Ascending aorta (tissue), 2 donors: Measurements from ENCODE around the gene HABP4. TPM values are rescaled to one million over a fixed set of nuclear protein-coding genes. Genes with fewer than 3 reads are reported as not detected.

Experiments
- DNase-seq, 2 donors: peaks; one replicate each; pipeline ENCODE4 v3.0.0-alpha.2; 2019; ENCODE audit warnings: low spot score in 2 of 2
- H3K27ac ChIP-seq, 2 donors: fragments of 200-600 bp; sonication (generic); one replicate each; pipeline ENCODE4 v1.5.1; 2016 to 2017; ENCODE audit warnings: mild to moderate bottlenecking in 1 of 2
- H3K27me3 ChIP-seq: fragments of 200-600 bp; sonication (generic); one replicate; pipeline ENCODE4 v1.5.1; 2017
- H3K36me3 ChIP-seq, 2 donors: fragments of 200-600 bp; sonication (generic); one replicate each; pipeline ENCODE4 v1.5.1; 2016
- H3K4me1 ChIP-seq, 2 donors: fragments of 200-600 bp; sonication (generic); one replicate each; pipeline ENCODE4 v1.5.1; 2016 to 2017; ENCODE audit warnings: mild to moderate bottlenecking in 1 of 2
- H3K4me3 ChIP-seq, 2 donors: fragments of 200-600 bp; sonication (generic); one replicate each; pipeline ENCODE4 v1.5.1; 2016 to 2017; ENCODE audit warnings: mild to moderate bottlenecking in 1 of 2
- H3K9me3 ChIP-seq, 2 donors: fragments of 200-600 bp; sonication (generic); one replicate each; pipeline ENCODE4 v1.5.1; 2016
- intact Hi-C: fragments of 100-400 bp; cut with DNase I; formaldehyde crosslinking; loops from one replicate; pipeline ENCODE4 v1.15.1; 2023
- total RNA-seq: library from RNA; depleted of rRNA; stranded (reverse); fragments of >200 nt; gene quantifications from one replicate; pipeline ENCODE4 v1.1.0, GENCODE V29; 2016
- TF ChIP-seq, protein P1 (sequence below), 3 experiments: fragments of 200-600 bp in 2 of 3; fragments of 450-650 bp in 1 of 3; sonication (generic) in 2 of 3; IDR thresholded peaks; one replicate each; pipeline ENCODE4 v1.5.1; 2016 to 2019; ENCODE audit warnings: antibody characterized with exemption in 3 of 3, mild to moderate bottlenecking in 1 of 3, moderate library complexity in 1 of 3

HABP4 gene
- total RNA-seq, 1 donor from 2014 or later: 26.9 TPM

DNA sequence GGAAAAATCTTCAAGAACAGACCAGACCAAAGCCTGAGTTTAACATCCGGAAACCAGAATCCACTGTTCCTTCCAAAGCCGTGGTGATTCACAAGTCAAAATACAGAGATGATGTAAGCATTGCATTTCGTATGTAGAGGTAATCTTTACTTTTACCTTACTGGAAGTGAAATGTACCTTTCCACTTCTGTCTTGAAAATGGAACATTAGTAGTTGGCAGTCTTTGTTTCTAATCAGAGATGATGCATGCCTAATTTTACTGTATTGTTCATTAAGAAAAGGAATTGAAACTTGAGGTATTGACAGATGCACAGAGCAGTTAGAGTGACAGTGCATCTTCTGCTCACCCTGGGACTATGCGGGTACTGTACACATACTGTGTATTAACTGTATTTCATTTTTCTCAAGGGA is 34.6 kb downstream of the HABP4 start:
- intact Hi-C loops: loop anchor here (10.0 kb wide), 1 partner anchor 130 kb away; the partner anchor contains the start of gene CDC14B
- Histone ChIP-seq H3K27ac (peak overlapping the region; percentile 92 to 93), H3K36me3 (peaks cover 13% of the 10 kb centered on the region in 2 donors), H3K9me3 (no peaks in the 10 kb centered on the region), H3K4me3 (no peak overlapping the region), H3K27me3 (no peaks in the 10 kb centered on the region), H3K4me1 (peaks cover 19 to 55% of the 10 kb centered on the region in 2 donors)
- DNase-seq: no peak
- TF ChIP-seq, protein P1, sequence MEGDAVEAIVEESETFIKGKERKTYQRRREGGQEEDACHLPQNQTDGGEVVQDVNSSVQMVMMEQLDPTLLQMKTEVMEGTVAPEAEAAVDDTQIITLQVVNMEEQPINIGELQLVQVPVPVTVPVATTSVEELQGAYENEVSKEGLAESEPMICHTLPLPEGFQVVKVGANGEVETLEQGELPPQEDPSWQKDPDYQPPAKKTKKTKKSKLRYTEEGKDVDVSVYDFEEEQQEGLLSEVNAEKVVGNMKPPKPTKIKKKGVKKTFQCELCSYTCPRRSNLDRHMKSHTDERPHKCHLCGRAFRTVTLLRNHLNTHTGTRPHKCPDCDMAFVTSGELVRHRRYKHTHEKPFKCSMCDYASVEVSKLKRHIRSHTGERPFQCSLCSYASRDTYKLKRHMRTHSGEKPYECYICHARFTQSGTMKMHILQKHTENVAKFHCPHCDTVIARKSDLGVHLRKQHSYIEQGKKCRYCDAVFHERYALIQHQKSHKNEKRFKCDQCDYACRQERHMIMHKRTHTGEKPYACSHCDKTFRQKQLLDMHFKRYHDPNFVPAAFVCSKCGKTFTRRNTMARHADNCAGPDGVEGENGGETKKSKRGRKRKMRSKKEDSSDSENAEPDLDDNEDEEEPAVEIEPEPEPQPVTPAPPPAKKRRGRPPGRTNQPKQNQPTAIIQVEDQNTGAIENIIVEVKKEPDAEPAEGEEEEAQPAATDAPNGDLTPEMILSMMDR (IDR thresholded peaks at IDR 0.05): no peak

DNA sequence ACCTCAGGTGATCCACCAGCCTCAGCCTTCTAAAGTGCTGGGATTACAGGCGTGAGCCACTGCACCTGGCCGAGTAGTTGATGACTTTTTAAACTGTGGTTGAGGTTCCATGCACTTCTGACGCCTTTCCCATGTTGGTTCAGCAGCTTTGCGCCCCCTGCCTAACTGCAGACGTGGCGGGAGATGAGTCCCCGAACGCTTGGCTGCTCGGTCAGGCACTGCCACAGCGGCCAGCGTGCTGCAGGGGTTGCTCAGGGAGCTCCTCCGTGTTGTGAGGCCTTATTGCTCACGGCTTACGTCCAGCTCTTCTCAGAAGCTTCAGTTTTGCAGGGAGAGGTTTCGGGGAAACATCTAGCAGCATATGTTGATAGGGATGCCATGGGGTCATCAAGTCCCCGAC is 35.3 kb downstream of the HABP4 start:
- no peaks in the 10 kb centered on the region for H3K27me3 ChIP-seq
- intact Hi-C loops: loop anchor here (10.0 kb wide), 1 partner anchor 130 kb away; the partner anchor contains the start of gene CDC14B
- no peak overlapping the region for H3K4me3 ChIP-seq
- TF ChIP-seq, protein P1 (IDR thresholded peaks at IDR 0.05): no peak
- DNase-seq: no peak
- H3K36me3 ChIP-seq: peaks cover 21% of the 10 kb centered on the region in 2 donors
- H3K9me3 ChIP-seq: no peaks in the 10 kb centered on the region
- H3K27ac ChIP-seq: peak overlapping the region; percentile 92 to 93
- H3K4me1 ChIP-seq: peaks cover 19 to 55% of the 10 kb centered on the region in 2 donors

DNA sequence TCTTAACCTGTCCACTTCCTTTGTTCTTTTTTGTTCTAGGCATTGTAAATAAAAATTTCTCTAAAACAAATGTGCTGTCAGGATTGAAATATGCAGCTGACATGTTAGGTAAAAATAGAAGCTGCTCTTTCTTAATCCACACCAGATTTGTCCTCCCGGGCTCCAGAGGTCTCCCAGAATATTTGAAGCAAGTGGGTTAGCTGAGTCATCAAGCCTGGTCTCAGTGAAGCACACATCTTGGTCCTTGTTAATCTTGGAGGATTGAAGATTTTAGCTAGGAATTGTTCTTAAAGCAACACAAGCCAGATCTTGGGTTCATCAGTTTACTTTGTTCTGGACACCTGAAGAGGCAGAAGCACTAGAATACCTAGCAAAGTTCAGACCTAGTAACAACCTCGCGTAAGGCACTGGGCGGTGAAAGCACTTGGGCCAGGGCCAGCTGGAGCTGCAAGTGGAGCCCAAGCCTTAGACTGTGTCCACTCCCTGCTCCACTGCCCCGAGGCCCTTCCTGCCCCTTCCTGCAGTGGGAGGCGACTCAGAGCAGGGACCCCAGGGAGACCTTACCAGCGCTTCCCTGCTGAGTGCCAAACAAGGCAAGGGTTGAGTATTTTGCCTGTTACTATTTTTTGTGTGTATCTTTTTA is 36.5 kb downstream of the HABP4 start:
- Histone ChIP-seq H3K4me3 (peak overlapping the region in 1 of 2 donors; percentile 12), H3K4me1 (peaks cover 19 to 58% of the 10 kb centered on the region in 2 donors), H3K27me3 (no peaks in the 10 kb centered on the region), H3K27ac (peak overlapping the region; percentile 92 to 93), H3K9me3 (no peaks in the 10 kb centered on the region), H3K36me3 (peaks cover 28 to 30% of the 10 kb centered on the region in 2 donors)
- intact Hi-C loops: loop anchor here (1.0 to 10.0 kb wide), 6 partner anchors 36 to 169 kb away; partner anchors contain the start of genes CDC14B, HABP4, PRXL2C and ZNF367
- TF ChIP-seq, protein P1 (IDR thresholded peaks at IDR 0.05): no peak
- DNase-seq: peak in 1 of 2 donors; percentile 88

DNA sequence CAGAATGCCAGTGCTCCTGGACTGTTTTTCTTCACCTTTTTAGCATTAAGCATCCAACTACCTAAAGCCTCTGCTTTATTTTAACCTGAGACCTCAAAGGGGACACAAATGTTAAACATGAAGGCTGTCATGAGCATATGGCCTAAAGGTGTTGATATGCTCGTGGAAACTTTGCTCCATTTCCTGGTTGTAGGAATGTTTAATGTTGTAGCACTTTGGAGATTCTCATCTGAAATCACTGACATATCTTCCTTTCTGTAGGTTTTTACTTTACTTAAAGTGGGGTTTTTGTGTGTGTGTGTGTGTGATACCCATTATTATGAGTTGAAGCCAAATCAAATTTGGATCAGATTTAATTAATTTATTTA is 37.0 kb downstream of the HABP4 start:
- Histone ChIP-seq H3K27ac (peak overlapping the region; percentile 92 to 93), H3K4me1 (peaks cover 19 to 62% of the 10 kb centered on the region in 2 donors), H3K9me3 (no peaks in the 10 kb centered on the region), H3K27me3 (no peaks in the 10 kb centered on the region), H3K36me3 (peaks cover 28 to 34% of the 10 kb centered on the region in 2 donors), H3K4me3 (peak overlapping the region in 1 of 2 donors; percentile 12)
- TF ChIP-seq, protein P1 (IDR thresholded peaks at IDR 0.05): no peak
- DNase-seq: no peak
- intact Hi-C loops: loop anchor here (2.0 to 10.0 kb wide), 4 partner anchors 36 to 128 kb away; partner anchors contain the start of genes CDC14B and ZNF367

DNA sequence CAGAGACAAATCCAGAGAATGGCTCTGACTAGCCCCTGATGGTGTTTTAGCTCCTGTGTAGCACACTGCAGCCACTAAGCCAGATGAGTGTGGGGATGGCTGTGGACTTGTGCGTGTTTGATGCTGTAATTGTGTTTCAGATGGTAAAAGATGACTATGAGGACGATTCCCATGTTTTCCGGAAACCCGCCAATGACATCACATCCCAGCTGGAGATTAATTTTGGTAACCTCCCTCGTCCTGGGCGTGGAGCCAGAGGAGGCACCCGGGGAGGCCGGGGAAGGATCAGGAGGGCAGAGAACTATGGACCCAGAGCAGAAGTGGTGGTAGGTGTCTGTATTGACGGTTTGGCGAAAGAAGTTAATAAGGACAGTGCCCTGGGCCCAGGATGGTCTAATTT is 38.0 kb downstream of the HABP4 start:
- Histone ChIP-seq H3K27me3 (no peaks in the 10 kb centered on the region), H3K27ac (peak overlapping the region; percentile 92 to 93), H3K9me3 (no peaks in the 10 kb centered on the region), H3K36me3 (peaks cover 32 to 42% of the 10 kb centered on the region in 2 donors), H3K4me3 (no peak overlapping the region), H3K4me1 (peaks cover 19 to 54% of the 10 kb centered on the region in 2 donors)
- DNase-seq: no peak
- TF ChIP-seq, protein P1 (IDR thresholded peaks at IDR 0.05): no peak
- intact Hi-C loops: loop anchor here (2.0 to 10.0 kb wide), 4 partner anchors 35 to 127 kb away; partner anchors contain the start of genes CDC14B and ZNF367
